HL-60 (cell line): ENCODE data around the gene IL12B.

ENCODE experiments used
- GABPA ChIP-seq: IDR thresholded peaks from 2 replicates; pipeline ENCODE4 v1.6.1; 2012; ENCODE audit warnings: low read depth
- REST ChIP-seq: IDR thresholded peaks from 2 replicates; pipeline ENCODE4 v1.6.1; 2012; ENCODE audit warnings: low read depth; ENCODE audit not compliant: insufficient replicate concordance
- TF ChIP-seq, protein P1 (sequence below): IDR thresholded peaks from one replicate; pipeline ENCODE4 v1.5.1; 2011; ENCODE audit warnings: low read length, control low read depth, inconsistent platforms; ENCODE audit not compliant: insufficient read depth

DNA sequence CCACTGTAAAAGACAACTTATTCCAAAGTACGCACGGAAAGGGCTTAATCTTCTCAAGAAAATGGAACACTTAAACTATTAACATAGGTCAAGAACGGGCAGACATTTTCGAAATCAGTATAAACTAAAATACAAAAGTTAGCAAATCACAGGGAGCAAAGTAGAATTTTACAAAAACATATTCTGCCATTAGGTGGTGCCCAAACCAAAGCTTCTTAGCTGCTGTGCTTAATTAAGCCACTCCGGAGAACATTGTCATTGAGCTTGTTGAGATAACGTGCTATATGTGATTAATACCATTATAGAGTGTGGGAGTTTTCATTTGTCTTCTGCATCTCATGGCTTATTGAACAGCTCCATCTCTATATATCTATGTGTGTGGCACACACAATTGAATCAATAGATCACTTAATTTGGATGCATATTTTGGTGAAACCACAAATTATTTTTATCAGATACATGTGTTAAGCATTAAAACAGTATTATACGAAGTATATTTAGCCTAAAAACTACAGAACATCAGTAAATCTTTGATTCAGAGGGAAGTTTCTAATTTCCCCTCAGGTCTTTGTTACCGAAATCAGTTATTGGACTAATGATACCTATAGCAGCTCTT, 43.8 kb downstream of the IL12B start:
- TF ChIP-seq, protein P1, sequence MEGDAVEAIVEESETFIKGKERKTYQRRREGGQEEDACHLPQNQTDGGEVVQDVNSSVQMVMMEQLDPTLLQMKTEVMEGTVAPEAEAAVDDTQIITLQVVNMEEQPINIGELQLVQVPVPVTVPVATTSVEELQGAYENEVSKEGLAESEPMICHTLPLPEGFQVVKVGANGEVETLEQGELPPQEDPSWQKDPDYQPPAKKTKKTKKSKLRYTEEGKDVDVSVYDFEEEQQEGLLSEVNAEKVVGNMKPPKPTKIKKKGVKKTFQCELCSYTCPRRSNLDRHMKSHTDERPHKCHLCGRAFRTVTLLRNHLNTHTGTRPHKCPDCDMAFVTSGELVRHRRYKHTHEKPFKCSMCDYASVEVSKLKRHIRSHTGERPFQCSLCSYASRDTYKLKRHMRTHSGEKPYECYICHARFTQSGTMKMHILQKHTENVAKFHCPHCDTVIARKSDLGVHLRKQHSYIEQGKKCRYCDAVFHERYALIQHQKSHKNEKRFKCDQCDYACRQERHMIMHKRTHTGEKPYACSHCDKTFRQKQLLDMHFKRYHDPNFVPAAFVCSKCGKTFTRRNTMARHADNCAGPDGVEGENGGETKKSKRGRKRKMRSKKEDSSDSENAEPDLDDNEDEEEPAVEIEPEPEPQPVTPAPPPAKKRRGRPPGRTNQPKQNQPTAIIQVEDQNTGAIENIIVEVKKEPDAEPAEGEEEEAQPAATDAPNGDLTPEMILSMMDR: peak; percentile 1
- no peak for TF ChIP-seq GABPA
- no peak for TF ChIP-seq REST
